HG02588 (cell line): Measurements from ENCODE around the gene FAM241B.

Source experiments
- ATAC-seq: cut with Tn5 transposase; IDR thresholded peaks from one replicate; pipeline ENCODE4 v1.9.1; 2021; ENCODE audit warnings: mild to moderate bottlenecking, moderate library complexity; ENCODE audit not compliant: unreplicated experiment

The FAM241B gene

DNA sequence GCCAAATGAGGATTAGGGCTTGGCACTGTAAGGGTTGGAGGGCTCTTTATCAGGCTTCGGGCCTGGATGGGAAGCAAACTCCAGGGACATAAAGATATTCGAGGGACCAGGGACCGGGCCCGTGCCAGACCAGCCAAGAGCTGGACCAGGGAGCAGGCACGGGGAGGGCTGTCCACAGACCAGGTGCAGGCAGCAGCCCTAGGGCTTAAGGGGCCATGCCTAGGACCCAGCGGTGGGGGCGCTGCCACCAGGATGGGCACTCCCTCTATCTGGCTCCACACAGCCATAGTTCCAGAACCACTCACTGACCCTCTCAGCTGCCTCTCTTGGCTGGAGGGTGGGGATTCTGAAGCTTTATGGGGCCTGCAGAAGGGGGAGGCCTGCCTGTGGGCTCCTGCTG, 32.9 kb downstream of the FAM241B start:
- ATAC-seq: no peak

DNA sequence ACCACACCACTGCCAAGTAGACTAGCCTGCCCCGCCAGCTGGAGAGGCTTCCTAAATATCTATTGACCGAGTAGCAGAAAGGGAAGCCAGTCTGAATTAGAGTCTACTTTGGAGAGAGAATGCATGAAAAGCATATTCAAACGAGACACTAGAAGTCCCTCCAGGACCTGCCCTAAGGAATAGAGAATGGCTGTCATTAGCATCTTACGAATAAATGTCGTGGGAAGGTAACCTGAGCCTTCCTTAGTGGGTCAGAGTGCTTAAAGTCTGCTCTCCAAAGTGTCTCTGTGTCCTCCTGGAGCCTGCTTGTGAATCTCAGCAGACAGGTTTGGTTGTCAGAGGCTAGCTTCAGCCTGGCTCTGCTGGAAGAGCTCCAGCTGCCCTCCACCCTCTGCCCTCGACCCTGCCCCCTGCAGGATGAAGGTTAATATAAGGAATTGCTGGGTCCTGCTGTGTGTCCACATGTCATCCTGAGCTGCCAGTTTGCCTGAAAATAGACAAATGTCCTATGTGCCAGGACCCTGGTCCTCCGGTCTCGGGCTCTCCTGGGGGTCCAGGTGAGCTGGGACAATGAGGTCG, 33.4 kb downstream of the FAM241B start:
- no peak for ATAC-seq

DNA sequence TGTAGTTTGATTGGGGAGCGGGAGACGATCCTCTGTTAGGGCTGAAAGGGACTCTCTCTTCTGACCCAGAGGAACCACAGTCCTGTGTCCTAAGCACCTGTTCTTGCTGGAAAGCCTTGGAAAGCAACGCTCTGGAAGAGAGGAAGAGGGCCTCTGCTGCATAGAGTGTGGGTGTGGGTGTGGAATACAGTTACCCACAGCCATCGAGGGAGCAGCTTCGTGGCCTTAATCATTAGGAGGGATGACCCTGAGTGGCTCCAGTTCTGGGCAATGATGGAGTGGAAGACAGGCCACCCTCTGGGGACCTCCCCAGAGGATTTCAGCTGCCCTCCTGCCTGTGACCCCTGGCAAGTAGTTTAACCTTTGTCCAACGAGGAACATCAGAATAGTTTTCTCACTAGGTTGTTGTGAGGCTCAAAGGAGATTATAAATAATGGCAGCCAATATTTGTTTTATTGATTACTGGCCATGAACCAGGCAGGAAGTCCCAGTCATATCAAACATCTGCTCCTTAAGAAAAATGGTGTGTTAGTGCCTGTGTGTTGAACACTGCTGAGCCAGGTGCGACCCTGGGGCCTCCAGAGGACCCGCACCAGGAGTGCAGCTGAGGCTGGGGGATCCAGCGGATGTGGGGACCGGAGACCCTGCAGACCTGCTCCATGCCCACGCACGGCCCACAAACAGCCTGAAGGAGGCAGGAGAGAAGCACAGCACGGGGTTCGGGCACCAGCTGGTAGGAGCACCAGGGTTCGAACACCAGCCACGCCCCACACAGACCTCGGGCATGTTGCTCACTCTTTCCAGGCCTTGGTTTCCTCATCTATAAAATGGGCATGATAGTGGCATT, 35.6 kb downstream of the FAM241B start:
- no peak for ATAC-seq

DNA sequence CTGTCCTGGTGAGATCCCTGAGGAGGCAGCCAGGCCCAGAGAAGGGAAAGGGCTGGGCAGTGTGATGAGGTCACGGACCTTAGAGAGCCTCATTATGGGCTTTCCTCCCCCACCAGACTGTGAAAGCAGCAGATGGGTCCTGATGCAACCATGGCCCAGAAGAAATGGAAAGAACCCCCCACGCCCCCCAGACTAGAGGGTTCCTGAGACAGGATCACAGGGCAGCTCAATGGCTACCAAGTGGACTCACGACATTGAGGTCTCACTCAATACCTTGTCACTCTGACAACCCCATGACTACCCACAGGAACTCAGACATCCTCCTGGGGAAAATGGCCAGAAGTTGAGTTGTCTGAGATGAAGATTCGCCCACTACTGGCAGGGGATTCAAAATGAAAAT, 36.7 kb downstream of the FAM241B start:
- no peak for ATAC-seq

DNA sequence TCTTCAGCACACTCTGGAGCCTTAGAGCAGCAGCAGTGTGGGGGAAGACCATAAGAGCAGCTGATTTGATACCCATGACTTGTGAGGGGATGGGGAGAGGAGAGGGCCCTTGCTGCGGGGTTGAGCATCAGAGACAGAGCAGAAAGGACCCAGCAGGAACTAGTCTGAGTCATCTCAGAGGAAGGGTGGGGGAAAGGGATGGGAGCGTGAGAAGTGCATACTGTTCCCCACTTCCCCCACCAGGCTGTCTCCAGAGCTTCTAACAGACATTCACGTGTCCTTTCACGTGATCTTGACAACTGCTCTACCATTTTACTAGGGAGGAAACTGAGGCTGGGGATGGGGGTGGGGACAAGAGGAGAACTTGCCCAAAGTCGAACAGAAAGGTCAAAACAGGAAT, 38.7 kb downstream of the FAM241B start:
- ATAC-seq: no peak

DNA sequence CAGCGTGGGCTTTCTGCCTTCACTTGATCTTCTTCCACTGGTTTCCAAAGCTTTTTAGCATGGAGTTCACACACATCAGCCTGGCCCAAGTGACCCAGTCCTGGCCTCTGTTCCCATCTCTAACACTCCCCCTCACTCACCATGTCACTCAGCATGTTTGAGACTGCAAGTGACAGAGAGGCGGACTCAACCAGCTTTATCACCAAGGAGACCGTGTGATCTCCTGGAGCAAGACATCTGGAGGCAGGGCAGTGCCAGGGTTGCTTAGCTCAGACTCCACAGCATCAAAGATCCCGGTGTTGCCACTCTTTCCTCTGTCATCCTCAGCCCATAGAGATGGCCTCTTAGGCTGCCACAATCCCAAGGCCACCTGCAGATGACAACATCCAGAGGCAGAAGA, 39.4 kb downstream of the FAM241B start:
- no peak for ATAC-seq

DNA sequence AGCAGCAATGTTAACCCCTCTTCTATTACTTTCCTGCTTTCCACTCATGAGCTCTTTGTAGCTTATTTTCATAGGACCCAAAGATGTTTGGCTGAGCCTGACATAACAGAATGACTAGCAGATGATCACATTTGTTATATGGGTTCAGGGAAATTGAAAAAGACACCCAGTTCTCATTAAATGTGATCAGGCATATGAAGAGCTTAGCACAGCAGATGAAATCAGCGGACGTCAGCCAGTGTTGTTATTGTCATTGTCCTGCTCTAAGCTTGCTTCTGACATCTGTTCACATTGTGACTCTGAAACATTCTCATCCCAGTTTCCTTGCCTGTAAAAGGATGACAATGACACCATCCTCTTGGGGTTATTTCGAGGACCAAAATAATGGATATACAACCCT, 43.5 kb downstream of the FAM241B start:
- no peak for ATAC-seq

DNA sequence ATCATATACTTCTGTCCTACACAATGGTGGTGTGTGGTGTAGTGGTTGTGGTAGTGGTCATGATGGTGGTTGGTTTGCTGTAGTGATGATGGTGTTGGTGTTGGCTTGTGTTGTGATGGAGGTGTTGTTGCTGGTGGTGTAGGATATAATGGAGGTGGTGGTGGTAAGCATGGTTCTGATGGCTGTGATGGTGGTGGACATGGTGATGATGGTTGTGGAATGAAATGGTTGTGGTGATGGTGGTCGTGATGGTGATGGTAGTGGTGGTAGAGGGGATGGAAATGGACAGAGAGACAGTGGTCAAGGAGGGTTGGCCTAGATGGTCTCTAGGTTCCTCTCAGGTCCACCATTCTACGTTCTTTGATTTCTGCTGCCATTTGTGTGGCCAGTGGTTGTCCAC, 44.7 kb downstream of the FAM241B start:
- no peak for ATAC-seq

DNA sequence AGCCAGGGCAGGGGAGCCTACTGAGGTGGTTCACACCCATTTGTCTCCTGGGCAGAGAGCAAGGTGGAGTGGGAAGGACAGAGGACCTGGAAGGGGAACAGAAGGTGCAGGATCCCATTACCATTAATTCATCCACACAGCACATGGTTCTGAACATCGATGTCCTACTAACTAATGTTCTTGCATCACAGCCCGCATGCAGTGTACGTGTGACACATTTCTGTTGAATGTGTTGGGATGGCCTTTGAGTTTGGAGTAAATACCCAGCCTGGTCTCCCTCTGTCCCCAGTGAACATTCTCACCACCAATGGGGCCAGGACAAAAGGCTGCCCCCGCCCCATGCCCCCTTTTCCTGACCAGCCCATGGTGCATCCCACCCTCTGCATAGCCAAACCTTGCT, 46.3 kb downstream of the FAM241B start:
- no peak for ATAC-seq

DNA sequence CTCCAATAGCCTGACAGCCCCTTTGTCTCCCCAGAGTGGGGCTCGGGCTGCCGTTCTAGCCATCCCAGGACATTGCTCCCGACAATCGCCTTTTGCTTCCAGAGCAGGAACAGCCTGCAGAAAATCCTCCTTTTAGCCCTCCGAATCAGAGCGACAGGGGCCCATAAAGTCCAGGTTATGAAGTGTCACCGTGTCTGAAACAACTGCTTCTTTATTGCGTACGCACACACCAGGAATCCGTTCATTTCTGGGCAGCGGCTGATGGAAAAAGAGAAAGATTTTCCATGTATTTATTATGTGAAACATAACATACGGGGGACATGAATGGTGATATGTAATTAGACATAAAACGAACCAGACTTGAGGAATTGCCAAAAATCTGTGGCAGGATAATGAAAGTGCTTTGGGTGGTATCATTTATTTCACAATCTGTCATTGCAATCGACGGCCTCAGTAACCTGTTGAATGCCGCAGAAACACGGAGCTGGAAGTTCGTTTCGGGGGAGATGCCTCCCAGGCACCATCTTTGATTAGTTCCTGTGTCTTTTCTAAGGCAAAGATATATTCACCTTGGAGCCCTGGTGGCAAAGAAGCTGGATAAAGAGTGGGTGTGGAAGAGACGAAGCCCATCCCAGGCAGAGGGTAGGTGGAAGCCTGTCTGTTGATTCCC, 48.1 kb downstream of the FAM241B start:
- no peak for ATAC-seq

DNA sequence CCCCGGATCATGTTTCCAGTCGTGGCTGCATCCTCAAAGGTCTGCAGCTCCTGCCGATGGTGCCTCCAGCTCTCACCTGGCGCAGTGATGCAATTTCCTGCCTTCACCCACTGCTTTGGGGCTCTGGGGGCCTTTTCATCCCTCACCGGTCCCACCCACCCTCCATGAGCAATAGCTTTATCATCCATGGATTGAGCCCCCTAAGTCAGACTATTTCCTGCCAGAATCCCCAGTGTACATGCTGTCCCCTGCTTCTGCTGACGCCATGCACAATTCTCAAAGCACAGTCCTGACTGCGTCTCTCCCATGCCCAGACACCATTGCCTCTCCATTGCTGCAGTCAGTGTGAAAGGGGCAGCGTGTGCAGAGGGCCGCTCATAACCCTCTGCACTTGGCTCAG, 49.7 kb downstream of the FAM241B start:
- ATAC-seq: no peak

DNA sequence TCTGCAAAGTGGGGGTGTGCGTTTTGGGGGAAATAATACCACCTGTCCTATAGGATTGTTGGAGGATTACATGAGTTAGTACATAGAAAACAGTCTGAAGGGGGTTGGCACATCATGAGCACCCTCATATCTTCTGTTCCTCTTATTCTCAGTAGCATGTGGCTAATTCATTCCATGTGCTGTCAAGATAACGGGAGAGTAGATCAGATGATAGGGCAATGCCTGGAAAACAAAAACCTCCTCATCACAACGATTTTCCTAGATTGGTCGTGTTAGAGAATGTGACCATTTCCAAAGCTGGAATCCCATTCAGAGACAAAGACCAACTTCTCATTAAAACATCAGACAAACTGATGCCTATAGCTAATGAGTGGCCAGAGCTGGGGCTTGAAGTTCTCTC, 50.6 kb downstream of the FAM241B start:
- ATAC-seq: no peak

DNA sequence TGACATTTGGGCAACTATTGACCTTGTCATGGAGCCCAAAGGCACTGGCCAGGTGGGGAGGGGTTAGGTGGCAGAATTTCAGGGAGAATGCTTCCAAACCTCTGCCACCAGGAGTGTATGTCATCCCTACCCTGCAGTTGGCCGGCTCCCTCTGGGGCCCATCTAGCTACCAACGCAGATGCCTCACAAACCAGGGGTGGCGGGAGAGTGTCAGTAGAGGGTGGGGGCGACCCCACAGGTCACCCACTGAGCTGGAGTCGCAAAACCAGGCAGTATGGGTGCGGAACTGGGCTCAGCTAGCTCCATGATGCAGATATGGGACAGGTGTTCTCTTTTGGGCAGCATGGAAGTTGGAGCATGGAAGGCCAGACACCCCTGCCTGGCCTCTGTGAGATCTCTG, 51.4 kb downstream of the FAM241B start:
- ATAC-seq: no peak

DNA sequence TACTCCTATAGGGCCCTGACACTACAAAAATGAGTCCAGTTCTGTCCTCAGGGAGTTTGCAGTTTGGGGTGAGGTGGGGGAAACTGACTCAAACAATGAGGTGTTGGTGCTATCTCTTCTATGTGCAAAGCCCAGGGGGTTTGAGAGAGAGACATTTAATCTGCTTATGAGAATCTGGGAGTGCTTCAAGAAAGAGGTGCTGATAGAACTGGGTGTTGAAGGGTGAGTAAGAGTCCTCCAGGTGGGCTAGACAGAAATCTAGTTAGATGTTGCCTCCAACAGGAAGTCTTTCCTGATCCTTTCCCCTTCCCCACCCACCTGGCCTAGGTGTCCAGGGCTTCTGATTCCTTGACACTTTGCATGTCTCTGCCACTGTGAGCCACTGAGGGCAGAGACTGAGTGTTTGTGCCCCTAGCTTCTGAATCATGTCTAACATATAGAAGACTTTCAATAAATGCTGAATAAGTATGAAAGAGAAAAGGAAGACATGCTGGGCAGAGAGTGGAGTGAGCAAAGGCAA, 53.0 kb downstream of the FAM241B start:
- no peak for ATAC-seq
